NT2/D1 (cell line): Measurements from ENCODE around the gene UGGT2.
A peak's percentile ranks its signal among the peaks of the same experiment; 100 is the strongest.
"Not testable (repeated sequence)": the region's sequence is repeated elsewhere in the genome, so short reads cannot be mapped to it uniquely, and the experiment has no call there.

Experiments
- DNase-seq: peaks from one replicate; pipeline ENCODE4 v3.0.0-alpha.2; 2011; ENCODE audit warnings: low read depth, low spot score
- H3K27me3 ChIP-seq: 2 replicates; pipeline ENCODE4 v1.6.0; 2011; ENCODE audit warnings: mild to moderate bottlenecking; ENCODE audit not compliant: insufficient read length, insufficient read depth
- H3K36me3 ChIP-seq: 2 replicates; pipeline ENCODE4 v1.6.1; 2011; ENCODE audit warnings: mild to moderate bottlenecking, low read length, mixed read lengths; ENCODE audit not compliant: insufficient read depth, insufficient read length
- H3K4me1 ChIP-seq: 2 replicates; pipeline ENCODE4 v1.5.1; 2011; ENCODE audit not compliant: insufficient read depth, insufficient read length
- H3K4me3 ChIP-seq: 2 replicates; pipeline ENCODE4 v1.5.1; 2011; ENCODE audit warnings: low read depth; ENCODE audit not compliant: insufficient read length
- H3K9ac ChIP-seq: 2 replicates; pipeline ENCODE4 v1.6.0; 2011; ENCODE audit warnings: low read depth; ENCODE audit not compliant: insufficient read length
- H3K9me3 ChIP-seq: 2 replicates; pipeline ENCODE4 v1.5.1; 2011; ENCODE audit warnings: mild to moderate bottlenecking, low read length; ENCODE audit not compliant: insufficient read depth
- SUZ12 ChIP-seq: IDR thresholded peaks from 2 replicates; pipeline ENCODE4 v1.6.1; 2011; ENCODE audit not compliant: insufficient read length, insufficient read depth; ENCODE audit errors: extremely low read depth
- YY1 ChIP-seq: IDR thresholded peaks from 2 replicates; pipeline ENCODE4 v1.6.1; 2011; ENCODE audit not compliant: insufficient read length, insufficient read depth
- ZNF274 ChIP-seq: IDR thresholded peaks from 2 replicates; pipeline ENCODE4 v1.6.1; 2011; ENCODE audit warnings: mild to moderate bottlenecking, low read depth, low read length

The UGGT2 gene

GRCh38 chr13:95931300-95932025 lies 121.7 kb downstream of the UGGT2 start:
- Histone ChIP-seq H3K27me3 (no peaks in the 10 kb centered on the region), H3K9me3 (peaks cover 62% of the 10 kb centered on the region), H3K36me3 (peaks cover 24% of the 10 kb centered on the region), H3K4me3 (no peak overlapping the region), H3K9ac (no peak overlapping the region), H3K4me1 (no peaks in the 10 kb centered on the region)
- TF ChIP-seq ZNF274 (no peak), SUZ12 (no peak), YY1 (no peak)
- DNase-seq, result no peak

GRCh38 chr13:95929430-95929829 lies 123.8 kb downstream of the UGGT2 start:
- peaks cover 48% of the 10 kb centered on the region for H3K9me3 ChIP-seq
- no peak overlapping the region for H3K9ac ChIP-seq
- H3K4me1 ChIP-seq, result no peaks in the 10 kb centered on the region
- no peak overlapping the region for H3K4me3 ChIP-seq
- no peak for TF ChIP-seq YY1
- DNase-seq, result no peak
- no peaks in the 10 kb centered on the region for H3K27me3 ChIP-seq
- peaks cover 7% of the 10 kb centered on the region for H3K36me3 ChIP-seq

DNA sequence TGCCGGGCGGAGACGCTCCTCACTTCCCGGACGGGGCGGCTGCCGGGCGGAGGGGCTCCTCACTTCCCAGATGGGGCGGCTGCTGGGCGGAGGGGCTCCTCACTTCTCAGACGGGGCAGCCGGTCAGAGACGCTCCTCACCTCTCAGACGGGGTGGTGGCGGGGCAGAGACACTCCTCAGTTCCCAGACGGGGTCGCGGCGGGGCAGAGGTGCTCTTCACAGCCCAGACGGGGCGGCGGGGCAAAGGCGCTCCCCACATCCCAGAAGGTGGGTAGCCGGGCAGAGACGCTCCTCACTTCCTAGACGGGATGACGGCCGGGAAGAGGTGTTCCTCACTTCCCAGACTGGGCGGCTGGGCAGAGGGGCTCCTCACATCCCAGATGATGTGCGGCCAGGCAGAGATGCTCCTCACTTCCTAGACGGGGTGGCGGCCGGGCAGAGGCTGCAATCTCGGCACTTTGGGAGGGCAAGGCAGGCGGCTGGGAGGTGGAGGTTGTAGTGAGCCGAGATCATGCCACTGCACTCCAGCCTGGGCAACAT lies 124.8 kb downstream of the UGGT2 start:
- H3K27me3 ChIP-seq, H3K4me3 ChIP-seq, DNase-seq, H3K36me3 ChIP-seq, H3K9ac ChIP-seq, H3K4me1 ChIP-seq: not testable (repeated sequence)
- peaks cover 42% of the 10 kb centered on the region for H3K9me3 ChIP-seq

DNA sequence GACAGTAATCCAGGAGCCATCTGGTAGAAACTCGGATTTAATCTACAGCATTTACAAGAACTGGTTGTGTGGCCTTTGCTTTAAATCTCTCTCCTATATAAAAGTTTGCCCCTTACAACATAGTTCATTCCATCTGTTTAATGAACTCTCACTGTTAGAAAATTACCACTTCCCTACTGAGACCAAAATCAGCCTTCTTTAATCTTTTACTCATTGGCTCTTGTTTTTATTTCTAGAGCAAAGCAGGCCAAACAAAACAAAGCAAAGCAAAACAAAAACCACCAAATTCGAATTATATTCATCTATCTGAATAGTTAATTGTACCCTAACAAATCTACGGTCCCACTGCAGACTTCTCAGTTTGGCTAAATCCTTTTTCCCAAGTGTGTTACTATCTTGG lies 127.0 kb downstream of the UGGT2 start:
- Histone ChIP-seq H3K36me3 (no peaks in the 10 kb centered on the region), H3K9ac (no peak overlapping the region), H3K4me3 (no peak overlapping the region), H3K27me3 (no peaks in the 10 kb centered on the region), H3K9me3 (peaks cover 24% of the 10 kb centered on the region), H3K4me1 (no peaks in the 10 kb centered on the region)
- TF ChIP-seq SUZ12 (no peak), YY1 (no peak)
- no peak for DNase-seq

DNA sequence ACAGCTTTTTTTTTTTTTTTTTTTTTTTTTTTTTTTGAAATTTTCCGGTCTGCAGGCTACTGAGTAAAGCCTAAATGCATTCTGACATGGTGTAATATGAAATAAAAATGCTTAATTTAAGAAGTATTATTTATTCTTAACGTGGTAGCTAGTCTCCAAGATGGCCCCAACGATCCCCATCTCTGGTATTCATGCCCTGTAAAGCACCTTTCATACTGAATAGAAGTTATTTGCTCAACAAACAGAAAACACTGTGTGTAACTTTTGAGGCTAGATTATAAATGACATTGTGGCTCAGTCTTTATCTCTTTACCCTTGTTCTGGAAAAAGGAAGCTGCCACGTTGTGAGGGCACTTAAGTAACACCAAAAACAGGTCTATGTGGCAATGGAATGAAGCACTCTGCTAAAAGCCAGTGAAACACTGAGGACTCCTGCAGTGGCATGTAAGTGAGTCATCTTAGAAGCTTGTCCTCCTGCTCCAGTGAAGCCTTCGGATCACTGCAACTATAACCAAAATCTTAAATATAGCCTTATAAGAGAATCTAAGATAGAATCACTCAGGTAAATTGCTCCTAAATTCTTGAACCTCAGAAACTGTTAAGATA lies 128.7 kb downstream of the UGGT2 start:
- H3K4me1 ChIP-seq, result no peaks in the 10 kb centered on the region
- H3K9me3 ChIP-seq, result peaks cover 7% of the 10 kb centered on the region; the same call in 1 of the 2 replicates
- H3K36me3 ChIP-seq, result no peaks in the 10 kb centered on the region
- H3K27me3 ChIP-seq, result no peaks in the 10 kb centered on the region
- H3K4me3 ChIP-seq, result no peak overlapping the region
- no peak for TF ChIP-seq ZNF274
- no peak for TF ChIP-seq SUZ12
- TF ChIP-seq YY1, result no peak
- peak; percentile 33 for DNase-seq
- no peak overlapping the region for H3K9ac ChIP-seq

GRCh38 chr13:95921485-95921884 lies 131.7 kb downstream of the UGGT2 start:
- Histone ChIP-seq H3K9ac (no peak overlapping the region), H3K4me1 (no peaks in the 10 kb centered on the region), H3K36me3 (no peaks in the 10 kb centered on the region), H3K27me3 (no peaks in the 10 kb centered on the region), H3K4me3 (no peak overlapping the region), H3K9me3 (no peaks in the 10 kb centered on the region)
- TF ChIP-seq YY1, result no peak
- no peak for TF ChIP-seq SUZ12
- TF ChIP-seq ZNF274, result no peak
- no peak for DNase-seq

GRCh38 chr13:95920485-95920884 lies 132.7 kb downstream of the UGGT2 start:
- Histone ChIP-seq H3K4me1 (no peaks in the 10 kb centered on the region), H3K36me3 (no peaks in the 10 kb centered on the region), H3K9ac (no peak overlapping the region), H3K4me3 (no peak overlapping the region), H3K9me3 (no peaks in the 10 kb centered on the region), H3K27me3 (no peaks in the 10 kb centered on the region)
- no peak for DNase-seq
- TF ChIP-seq YY1 (no peak), ZNF274 (no peak), SUZ12 (no peak)

DNA sequence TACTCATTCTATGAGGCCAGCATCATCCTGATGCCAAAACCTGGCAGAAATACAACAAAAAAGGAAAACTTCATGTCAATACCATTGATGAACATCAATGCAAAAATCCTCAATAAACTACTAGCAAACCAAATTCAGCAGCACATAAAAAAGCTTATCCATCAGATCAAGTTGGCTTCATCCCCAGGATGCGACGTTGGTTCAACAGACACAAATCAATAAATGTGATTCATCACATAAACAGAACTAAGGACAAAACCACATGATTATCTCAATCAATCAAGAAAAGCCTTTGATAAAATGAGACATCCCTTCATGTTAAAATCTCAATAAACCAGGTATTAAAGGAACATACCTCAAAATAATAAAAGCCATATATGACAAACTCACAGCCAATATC lies 134.3 kb downstream of the UGGT2 start:
- no peak overlapping the region for H3K4me3 ChIP-seq
- H3K9ac ChIP-seq, result no peak overlapping the region
- no peak for DNase-seq
- H3K27me3 ChIP-seq, result no peaks in the 10 kb centered on the region
- no peaks in the 10 kb centered on the region for H3K9me3 ChIP-seq
- no peaks in the 10 kb centered on the region for H3K4me1 ChIP-seq
- no peaks in the 10 kb centered on the region for H3K36me3 ChIP-seq
- TF ChIP-seq SUZ12 (no peak), ZNF274 (no peak), YY1 (no peak)
